ENCODE data around the gene CLEC7A. TPM values are rescaled to one million over a fixed set of nuclear protein-coding genes. Genes with fewer than 3 reads are reported as not detected.

CLEC7A gene
- total RNA-seq, 1 experiment from 2014 or later = not detected

- Histone ChIP-seq H3K9me2 (ENCODE audit: insufficient read depth) (no peaks in the 10 kb centered on the region), H3K27me3 (ENCODE audit: insufficient read depth, low read length) (peaks cover 85% of the 10 kb centered on the region), H3K36me3 (ENCODE audit: control insufficient read depth in 1 of 2, insufficient read depth in 2 of 2, low read length in 2 of 2) (no peaks in the 10 kb centered on the region), H3K9ac (ENCODE audit: low read length) (no peak overlapping the region), H4K20me1 (ENCODE audit: insufficient read depth) (no peaks in the 10 kb centered on the region), H2AFZ (ENCODE audit: low read depth, low read length, poor library complexity, severe bottlenecking) (no peak overlapping the region), H3K79me2 (ENCODE audit: insufficient read depth, low read length) (no peaks in the 10 kb centered on the region), H3K4me1 (ENCODE audit: control insufficient read depth in 1 of 2, insufficient read depth in 2 of 2, low read length in 2 of 2) (no peaks in the 10 kb centered on the region), H3K4me2 (ENCODE audit: low read length) (no peak overlapping the region), H3K4me3 (replicated peaks in 1 of 2; ENCODE audit: low read depth in 1 of 2, low read length in 2 of 2) (no peak overlapping the region), H3K27ac (ENCODE audit: low read depth, low read length) (no peak overlapping the region), H3K9me3 (ENCODE audit: control insufficient read depth in 1 of 2, insufficient read depth in 1 of 2, low read depth in 1 of 2, low read length in 2 of 2) (no peaks in the 10 kb centered on the region)
- DNase-seq (ENCODE audit: low read depth, low spot score) (no peak), ATAC-seq (no peak)
- no TSS peak for BruUV-seq (replicated peaks)
- CTCF ChIA-PET = no interaction called here
- intact Hi-C loops (cut with micrococcal nuclease) = no loop called here
- TF ChIP-seq ZBTB33 (IDR thresholded peaks at IDR 0.05; ENCODE audit: extremely low read depth, insufficient replicate concordance, low read length) (no peak), TCF7L2 (IDR thresholded peaks at IDR 0.05; ENCODE audit: borderline replicate concordance, extremely low read depth, insufficient read depth, insufficient read length) (no peak), SP1 (IDR thresholded peaks at IDR 0.05; ENCODE audit: low read depth) (no peak)
- RAD21 ChIA-PET (ENCODE audit: low non-redundant PET in 1 of 2, low total read pairs in 2 of 2, uncharacterized antibody in 2 of 2, unreplicated experiment in 2 of 2) = no interaction called here
- POLR2A ChIA-PET = no interaction called here
Measured at GRCh38 chr12:10070380-10070779, 59.6 kb downstream of the CLEC7A start.

GRCh38 chr12:10069976-10070375, 60.0 kb downstream of the CLEC7A start:
- H3K4me1 ChIP-seq (ENCODE audit: control insufficient read depth in 1 of 2, insufficient read depth in 2 of 2, low read length in 2 of 2) = no peaks in the 10 kb centered on the region
- intact Hi-C loops (cut with micrococcal nuclease) = no loop called here
- no peak for DNase-seq (ENCODE audit: low read depth, low spot score)
- H3K9me3 ChIP-seq (ENCODE audit: control insufficient read depth in 1 of 2, insufficient read depth in 1 of 2, low read depth in 1 of 2, low read length in 2 of 2) = no peaks in the 10 kb centered on the region
- peaks cover 85% of the 10 kb centered on the region for H3K27me3 ChIP-seq (ENCODE audit: insufficient read depth, low read length)
- no peaks in the 10 kb centered on the region for H3K9me2 ChIP-seq (ENCODE audit: insufficient read depth)
- no peaks in the 10 kb centered on the region for H4K20me1 ChIP-seq (ENCODE audit: insufficient read depth)
- no peak overlapping the region for H2AFZ ChIP-seq (ENCODE audit: low read depth, low read length, poor library complexity, severe bottlenecking)
- no TSS peak for BruUV-seq (replicated peaks)
- H3K4me3 ChIP-seq (replicated peaks in 1 of 2; ENCODE audit: low read depth in 1 of 2, low read length in 2 of 2) = no peak overlapping the region
- POLR2A ChIA-PET = no interaction called here
- H3K36me3 ChIP-seq (ENCODE audit: control insufficient read depth in 1 of 2, insufficient read depth in 2 of 2, low read length in 2 of 2) = no peaks in the 10 kb centered on the region
- ATAC-seq = no peak
- H3K79me2 ChIP-seq (ENCODE audit: insufficient read depth, low read length) = no peaks in the 10 kb centered on the region
- H3K9ac ChIP-seq (ENCODE audit: low read length) = no peak overlapping the region
- CTCF ChIA-PET = no interaction called here
- no peak overlapping the region for H3K4me2 ChIP-seq (ENCODE audit: low read length)
- H3K27ac ChIP-seq (ENCODE audit: low read depth, low read length) = no peak overlapping the region
- RAD21 ChIA-PET (ENCODE audit: low non-redundant PET in 1 of 2, low total read pairs in 2 of 2, uncharacterized antibody in 2 of 2, unreplicated experiment in 2 of 2) = no interaction called here
- no peak for TF ChIP-seq CBX3 (IDR thresholded peaks at IDR 0.05; ENCODE audit: low read depth)
- no peak for TF ChIP-seq EGR1 (IDR thresholded peaks at IDR 0.05; ENCODE audit: low read depth)
- TF ChIP-seq POLR2A (IDR thresholded peaks at IDR 0.05; ENCODE audit: borderline replicate concordance, extremely low read depth, insufficient read depth, insufficient read length) = no peak
- no peak for TF ChIP-seq YY1 (IDR thresholded peaks at IDR 0.05; ENCODE audit: extremely low read depth, insufficient replicate concordance, low read depth, low read length)
- TF ChIP-seq REST (IDR thresholded peaks at IDR 0.05; ENCODE audit: low read depth) = no peak
- TF ChIP-seq JUND (IDR thresholded peaks at IDR 0.05) = no peak
- no peak for TF ChIP-seq ZFX (IDR thresholded peaks at IDR 0.05)
- no peak for TF ChIP-seq ZNF274 (IDR thresholded peaks at IDR 0.05; ENCODE audit: low read depth, low read length)
- TF ChIP-seq POLR2AphosphoS5 (IDR thresholded peaks at IDR 0.05; ENCODE audit: low read depth, low read length) = no peak
- no peak for TF ChIP-seq ELF1 (IDR thresholded peaks at IDR 0.05; ENCODE audit: borderline replicate concordance, low read depth)
- TF ChIP-seq SRF (IDR thresholded peaks at IDR 0.05; ENCODE audit: low read depth) = no peak
- TF ChIP-seq ZBTB33 (IDR thresholded peaks at IDR 0.05; ENCODE audit: extremely low read depth, insufficient replicate concordance, low read length) = no peak
